Ramos (cell line): ENCODE measurements around the gene MBOAT2.

Experiments
- in situ Hi-C: fragments of 300-500 bp; cut with MboI; formaldehyde crosslinking; loops from one replicate; pipeline ENCODE4 v1.14.3; 2022; ENCODE audit warnings: low sequenced_read_pairs; ENCODE audit not compliant: unreplicated experiment

MBOAT2 gene

DNA sequence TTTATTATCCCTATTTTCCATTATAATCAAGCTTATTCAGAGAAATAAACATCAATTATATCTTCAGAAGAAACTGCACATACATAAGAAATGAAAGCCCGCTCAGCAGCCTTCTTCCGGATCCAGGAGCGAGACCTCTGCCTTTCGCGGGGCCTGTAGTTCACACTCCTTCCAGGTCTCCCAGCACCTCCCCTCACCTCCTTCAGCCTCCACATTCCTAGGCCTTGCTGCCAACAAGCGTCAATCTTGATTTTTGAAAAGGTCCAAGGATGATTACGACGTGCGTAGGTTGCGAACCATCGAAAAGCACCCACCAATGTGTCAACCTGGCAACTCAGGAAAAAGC, 165.7 kb downstream of the MBOAT2 start:
- in situ Hi-C loops, result no loop called here

DNA sequence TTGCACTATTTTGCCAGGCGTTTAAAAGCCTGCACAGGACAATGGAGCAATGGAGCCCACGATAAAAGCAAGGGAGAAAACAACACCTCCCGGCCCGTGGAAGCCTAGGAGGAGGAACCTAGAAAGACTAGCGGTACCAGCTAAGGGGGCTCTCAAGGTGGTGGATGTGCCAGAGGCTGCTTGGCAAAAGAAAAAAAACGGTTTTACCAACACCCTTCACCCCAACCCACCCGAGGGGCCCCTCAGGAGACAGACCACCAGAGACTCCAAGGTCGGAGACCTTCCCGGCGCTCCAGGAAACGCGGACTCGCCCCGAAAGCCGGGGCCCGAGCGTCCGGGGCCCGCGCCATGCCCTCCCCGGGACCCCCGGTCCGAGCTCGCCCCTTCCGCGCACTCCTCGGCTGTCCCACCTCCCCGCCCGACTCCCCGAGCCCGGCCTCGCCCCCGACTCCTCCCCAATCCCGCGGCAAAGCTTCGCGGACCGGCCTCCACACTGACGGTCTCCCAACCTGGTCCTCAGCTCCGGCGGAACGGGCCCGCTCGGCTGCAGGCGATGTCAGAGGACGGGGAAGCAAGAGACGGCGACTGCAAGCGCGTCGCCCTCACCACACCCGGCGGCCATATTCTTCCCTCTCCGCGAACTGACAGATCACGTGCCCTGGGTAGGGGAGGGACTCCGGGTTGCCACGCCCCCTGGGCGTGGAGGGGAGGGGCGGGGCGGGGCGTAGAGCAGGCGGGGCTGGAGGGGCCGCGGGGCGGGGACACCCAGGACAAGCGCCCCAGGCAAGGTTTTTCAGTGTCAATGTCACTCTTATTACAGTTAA, 166.3 kb downstream of the MBOAT2 start, which contains the start of gene KIDINS220:
TSS of gene KIDINS220 (minus strand) at position 643 of the 824 bp plus-strand sequence. CDS start 10,520 bp downstream, outside the sequence.
- in situ Hi-C loops, result no loop called here

DNA sequence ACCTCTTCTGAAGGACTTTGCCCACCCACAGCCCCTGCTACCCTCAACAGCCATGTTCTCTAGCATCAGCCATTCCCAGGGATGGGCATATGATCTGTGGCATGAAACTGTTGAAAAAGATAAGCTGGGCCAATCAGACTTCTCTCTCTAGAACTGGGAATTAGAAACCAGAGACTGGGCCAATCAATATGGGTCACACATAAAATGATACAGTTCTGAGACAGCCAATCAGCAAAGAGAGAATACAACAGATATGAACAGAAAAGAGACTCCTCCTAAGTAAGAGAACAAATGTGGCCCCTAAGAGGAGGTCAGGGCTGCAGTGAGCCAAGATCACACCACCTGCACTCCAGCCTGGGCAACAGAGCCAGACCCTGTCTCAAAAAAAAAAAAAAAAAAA, 168.2 kb downstream of the MBOAT2 start:
- in situ Hi-C loops, result no loop called here

DNA sequence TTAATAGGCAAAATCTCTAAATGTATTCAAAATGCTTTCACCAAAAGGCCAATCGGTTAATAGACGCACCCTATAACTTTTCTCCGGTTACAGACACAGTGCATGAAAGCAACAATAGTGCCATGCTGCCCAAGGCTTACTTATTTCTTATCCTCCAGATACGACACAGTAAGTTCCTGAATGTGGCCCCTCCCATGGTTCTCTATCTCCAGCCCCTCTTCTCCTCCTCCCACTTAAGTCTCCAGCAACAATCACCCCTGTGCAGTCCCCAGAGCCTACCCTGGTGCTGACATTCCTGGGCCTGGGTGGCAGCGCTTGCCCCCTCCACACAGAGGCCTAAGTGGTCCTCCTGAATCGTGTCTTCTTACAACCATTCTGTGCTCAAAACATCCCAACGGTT, 169.6 kb downstream of the MBOAT2 start:
- in situ Hi-C loops, result no loop called here

DNA sequence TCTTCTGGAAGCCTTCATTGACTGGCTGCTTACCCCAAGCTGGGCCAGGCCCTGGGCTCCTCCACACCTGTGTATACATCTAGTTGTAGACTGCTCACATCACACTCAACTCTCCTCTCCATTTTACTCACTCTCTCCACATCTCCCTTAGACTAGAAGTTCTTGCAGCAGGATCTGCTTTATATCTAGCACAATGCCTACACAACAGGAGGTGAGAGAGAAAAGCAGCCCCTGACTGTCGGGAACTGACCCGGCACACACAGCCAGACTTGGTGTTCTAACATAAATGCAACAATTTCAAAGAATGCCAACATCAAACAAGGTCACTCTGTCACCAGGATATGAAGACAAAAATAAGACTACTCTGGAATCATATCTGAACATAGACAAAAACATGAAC, 172.0 kb downstream of the MBOAT2 start:
- in situ Hi-C loops, result no loop called here

DNA sequence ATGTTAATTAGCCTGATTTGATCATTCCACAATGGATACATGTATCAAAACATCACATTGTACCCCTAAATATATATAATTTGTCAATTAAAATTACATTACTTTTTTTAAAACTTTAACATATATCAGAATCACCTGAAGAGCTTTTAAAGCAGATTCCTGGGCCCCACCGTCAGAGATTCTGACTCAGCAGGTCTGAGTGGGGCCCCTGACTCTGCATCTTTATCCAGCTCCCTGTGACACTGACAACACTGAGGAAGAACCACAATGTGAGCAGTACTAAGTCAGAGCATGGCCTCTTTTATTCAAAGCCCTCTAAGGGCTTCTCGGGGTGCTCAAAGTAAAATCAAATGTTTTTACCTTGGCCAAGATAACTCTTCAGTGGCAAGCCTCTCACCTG, 175.8 kb downstream of the MBOAT2 start:
- in situ Hi-C loops, result no loop called here

DNA sequence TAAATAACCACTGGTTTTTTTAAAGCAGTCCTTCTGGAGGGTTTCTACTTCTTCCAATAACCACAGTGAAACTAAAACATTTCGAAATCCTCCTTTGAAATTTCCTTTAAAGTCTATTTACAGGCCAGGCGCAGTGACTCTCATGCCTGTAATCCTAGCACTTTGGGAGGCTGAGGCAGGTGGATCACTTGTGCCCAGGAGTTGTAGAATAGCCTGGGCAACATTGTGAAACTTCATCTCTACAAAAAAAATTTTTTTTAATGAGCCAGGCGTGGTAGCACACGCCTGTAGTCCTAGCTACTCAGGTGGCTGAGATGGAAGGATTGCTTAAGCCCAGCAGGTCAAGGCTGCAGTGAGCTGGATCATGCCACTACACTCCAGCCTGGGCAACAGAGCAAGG, 181.3 kb downstream of the MBOAT2 start:
- in situ Hi-C loops, result no loop called here

DNA sequence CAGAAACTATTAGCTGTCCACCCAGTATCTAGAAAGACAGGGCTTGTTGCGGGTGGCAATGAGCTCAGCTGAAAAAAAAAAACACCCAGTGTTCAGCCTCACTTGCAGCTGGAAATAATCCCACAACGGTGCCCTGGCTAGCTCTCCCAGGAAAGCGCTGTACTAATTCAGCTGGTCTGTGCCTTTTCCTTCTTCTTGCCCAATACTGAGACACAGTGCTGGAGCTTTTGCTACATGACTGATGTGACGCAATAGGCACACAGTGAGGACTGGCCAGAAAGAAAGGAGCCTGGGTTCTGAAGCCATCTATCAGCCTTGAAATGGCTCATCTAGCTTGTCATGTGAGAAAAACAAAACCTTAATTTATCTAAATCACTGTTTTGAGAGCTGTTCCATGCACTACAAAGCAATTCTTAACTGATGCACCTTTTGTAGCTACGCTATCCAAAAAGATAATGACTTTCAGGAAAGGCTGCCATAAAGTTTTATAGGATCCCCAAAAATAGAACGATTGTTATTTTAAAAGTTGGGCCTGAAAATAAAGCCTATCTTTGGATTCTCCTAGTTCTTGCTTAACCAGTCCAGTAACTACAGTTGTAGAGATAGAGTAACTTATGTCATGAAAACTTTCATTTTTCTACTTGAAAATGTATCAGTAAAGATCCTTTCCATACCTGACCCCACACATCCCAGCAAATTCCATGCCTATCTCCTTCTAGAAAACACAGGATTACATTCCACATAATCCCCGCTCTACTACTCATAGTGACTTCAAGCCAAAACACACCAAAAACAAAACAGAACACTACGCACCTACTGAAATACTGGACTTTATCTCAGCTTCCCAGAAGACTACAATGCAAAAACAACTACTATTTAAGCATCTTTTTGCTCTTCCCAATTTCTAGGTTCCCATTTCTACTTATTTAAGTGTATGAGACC, 181.9 kb downstream of the MBOAT2 start:
- in situ Hi-C loops, result no loop called here

DNA sequence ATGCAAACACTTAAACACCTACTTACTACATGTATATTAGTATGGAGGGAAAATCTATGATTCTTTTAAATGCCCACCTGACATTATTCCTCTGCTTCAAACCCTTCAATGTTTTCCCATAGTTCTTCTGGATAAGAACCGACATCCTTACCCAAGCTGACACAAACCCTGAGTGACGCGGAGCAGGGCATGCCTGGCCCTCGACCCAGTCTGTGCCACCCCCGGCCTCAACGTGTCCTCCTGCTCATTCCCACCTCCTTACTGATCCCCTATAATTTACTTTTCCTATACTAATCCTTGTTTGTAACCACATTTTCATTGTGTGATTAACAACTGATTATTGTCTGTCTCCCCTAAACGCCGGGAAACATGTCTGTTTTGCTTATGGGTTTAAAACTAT, 183.5 kb downstream of the MBOAT2 start:
- in situ Hi-C loops, result no loop called here

DNA sequence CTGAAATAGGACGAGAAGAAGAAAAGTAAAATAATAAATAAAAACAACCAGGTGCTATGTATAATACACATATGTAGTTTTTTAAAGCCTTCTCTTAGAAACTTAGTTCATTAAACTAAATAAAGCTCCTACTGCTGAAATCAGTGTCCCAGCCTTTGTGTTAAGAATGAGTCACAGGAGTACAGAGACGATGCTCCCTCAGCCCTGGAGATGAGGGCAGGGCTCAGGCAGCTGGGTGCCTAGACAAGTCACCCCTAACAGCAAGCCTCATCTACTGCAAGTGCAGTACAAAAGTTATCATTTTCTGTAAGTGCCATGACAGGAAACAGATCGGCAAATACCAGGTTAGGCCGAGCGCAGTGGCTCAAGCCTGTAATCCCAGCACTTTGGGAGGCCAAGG, 184.3 kb downstream of the MBOAT2 start:
- in situ Hi-C loops, result no loop called here

DNA sequence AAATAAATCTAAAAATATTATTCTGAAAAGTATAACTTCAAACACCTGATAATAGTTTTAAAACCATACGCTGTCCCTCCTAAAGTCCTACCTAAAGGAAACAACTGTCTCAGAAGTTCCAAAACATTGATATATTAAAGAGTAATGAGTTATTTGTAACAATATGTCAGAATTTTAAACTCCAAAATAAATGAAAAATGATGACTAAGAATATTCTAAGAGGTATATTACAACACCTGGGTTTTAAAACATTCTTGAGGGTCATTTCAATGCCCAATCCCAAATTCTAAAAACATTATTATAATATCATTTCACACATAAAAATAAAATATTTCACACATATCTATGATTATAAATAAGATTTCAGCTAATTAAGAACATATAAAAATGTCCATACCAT, 186.3 kb downstream of the MBOAT2 start:
- in situ Hi-C loops, result no loop called here

DNA sequence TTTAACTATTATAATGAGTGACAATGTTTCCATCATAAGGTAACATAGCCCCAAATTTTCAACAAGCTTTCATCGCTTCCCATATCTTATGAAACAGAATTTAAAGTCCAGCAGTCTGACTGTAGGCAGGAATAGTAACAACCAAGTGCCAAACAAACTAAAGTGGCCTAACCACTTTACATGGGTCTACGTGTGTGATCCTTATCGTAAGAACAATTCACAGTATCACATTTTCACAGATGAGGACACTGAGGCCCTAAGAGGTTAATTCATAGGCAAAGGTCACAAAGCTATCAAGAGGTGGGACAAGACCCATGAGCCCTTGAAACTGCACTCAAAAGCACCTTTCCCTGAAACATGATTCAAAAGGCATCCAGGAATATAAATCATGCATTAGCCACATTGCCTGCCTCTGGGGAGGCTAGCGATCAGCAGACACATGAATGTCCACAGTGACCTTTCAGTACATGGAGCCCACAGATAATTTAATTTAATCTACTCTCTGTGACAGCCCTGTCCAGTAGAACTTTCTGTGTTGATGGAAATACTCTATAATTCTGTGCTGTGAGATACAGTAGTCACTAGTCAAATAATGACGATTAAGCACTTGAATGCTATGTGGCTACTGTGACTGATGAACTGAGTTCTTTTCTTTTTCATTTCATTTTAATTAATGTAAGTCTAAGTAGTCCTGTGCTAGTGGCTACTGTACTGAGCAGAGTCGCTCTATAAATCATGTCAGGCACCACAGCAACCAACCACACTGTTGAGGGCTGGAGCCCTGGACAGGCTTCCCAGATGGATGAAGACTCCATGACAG, 196.4 kb downstream of the MBOAT2 start:
- in situ Hi-C loops, result no loop called here

DNA sequence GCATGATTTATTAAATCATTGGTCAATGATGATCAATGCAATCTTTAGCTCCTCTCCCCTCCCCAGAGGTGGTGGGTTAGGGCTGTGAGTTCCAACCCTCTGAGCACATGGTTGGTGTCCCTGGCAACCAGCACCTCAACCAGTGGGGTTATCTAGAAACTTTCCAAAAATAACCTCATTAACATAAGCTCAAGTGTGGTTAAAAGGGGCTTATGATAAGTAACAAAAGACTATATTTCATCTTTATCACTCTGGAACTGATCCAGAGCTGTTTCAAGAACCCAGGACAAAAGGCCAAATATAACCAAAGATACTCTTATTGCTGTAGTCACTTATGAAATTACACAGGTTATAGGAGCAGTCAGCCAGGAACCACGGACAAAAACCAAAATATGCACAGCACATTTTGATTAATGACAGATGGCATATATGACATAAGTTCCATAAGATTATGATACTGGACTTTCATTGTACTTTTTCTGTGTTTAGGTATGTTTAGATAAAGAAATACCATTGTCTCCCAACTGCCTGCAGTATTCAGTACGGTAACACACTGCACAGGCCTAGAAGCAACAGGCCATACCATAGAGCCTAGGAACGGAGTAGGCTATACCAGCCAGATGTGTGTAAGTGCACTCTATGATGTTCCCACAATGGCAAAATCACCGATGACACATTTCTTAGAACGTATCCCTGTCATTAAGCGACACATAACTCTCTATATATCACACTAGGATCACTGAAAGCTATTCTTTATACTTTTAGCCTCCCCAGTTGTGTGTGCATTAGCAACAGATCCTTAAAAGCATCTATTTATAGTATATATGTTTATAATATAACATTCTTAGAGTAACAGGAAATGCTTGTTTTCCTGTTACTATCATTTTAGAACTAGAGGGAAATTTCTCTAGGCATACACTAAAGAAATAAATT, 197.9 kb downstream of the MBOAT2 start:
- in situ Hi-C loops, result no loop called here

DNA sequence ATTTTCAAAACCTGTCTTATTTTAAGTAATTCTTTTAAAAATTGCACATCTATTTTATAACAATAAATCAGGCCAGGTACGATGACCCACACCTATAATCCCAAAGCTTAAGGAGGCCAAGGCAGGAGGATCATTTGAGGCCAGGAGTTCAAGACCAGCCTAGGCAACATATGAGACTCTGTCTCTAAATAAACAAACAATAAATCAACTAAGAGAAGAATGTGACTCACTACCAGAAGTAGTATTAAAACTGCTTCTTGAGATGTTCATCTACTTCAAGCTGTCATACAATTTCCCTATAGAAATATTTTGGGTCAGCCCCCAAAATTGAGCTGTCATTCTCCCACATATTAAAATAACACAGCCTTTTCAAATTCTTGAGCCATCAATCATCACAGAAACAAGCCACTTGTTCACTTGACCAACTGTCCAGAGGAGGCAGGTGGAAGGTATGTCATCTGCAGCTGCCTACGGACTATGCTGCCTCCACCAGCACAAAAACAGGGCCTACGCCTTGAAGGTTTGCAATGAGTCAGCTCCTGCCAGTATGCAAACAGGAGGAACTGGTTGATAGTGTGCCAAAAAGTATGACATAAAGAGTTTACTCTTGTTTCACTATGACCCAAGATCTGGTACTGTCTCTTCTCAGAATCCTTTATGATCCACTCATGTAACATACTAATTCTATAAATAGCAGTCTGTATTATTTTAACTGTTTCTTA, 199.7 kb downstream of the MBOAT2 start:
- in situ Hi-C loops, result no loop called here

DNA sequence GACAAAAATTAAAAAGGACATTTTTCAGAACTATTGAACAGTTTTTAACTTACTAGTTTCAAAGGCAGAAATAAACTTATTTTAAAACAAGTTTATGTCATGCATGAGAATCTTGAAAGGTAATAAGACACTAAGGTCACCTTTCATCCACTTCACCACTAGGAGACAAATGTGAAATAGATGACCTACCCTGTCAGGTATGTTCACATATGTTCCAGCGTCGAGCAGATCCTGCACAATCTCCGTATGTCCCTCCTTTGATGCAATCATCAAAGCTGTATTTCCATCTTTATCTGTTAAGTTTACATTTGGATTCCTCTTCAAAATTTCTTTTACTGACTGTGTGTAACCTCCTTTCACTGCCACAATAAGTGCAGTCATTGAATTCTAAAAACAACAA, 200.7 kb downstream of the MBOAT2 start:
- in situ Hi-C loops, result no loop called here
